Measurements from ENCODE around the gene KRT2. TPM values are rescaled to one million over a fixed set of nuclear protein-coding genes. Genes with fewer than 3 reads are reported as not detected.
A peak's percentile ranks its signal among the peaks of the same experiment; 100 is the strongest.

Gene KRT2
- total RNA-seq, 2 experiments from 2014 or later = 0.10 TPM; not detected in 1

DNA sequence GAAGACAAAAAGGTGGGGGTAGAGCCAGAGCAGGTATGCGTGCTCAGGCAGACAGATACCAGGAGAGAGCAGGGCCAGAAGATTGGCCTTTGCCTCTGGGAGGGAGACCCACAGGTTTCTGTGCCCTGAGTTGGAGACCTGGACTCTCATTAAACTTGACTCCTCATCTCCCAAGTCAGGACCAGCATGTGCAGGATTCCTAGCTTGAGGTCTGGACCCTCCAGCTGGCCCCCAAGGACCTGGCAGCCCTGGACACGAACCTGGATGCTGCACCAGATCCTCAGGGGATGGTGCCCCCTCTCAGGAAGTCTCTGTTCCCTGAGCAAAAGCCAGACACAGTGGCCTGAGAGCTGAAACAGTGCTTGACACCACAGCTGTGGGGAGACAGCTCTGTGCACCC is 23.2 kb downstream of the KRT2 start:
- Mint-ChIP-seq H3K36me3 (ENCODE audit: low read depth) (peaks cover 2% of the 10 kb centered on the region), H3K27me3 (ENCODE audit: low read depth) (peaks cover 8% of the 10 kb centered on the region), H3K9me3 (ENCODE audit: insufficient read depth) (peaks cover 4% of the 10 kb centered on the region), H3K4me1 (ENCODE audit: low read depth) (peaks cover 54% of the 10 kb centered on the region), H3K27ac (no peak overlapping the region), H3K4me3 (no peak overlapping the region)
- ATAC-seq (no peak), DNase-seq (no peak)
- CTCF ChIA-PET = interaction anchor here (1.1 kb wide), 1 partner anchor 40 kb away, joined by 3 read pairs; no protein-coding TSS in a partner anchor
- POLR2A ChIA-PET = no interaction called here

DNA sequence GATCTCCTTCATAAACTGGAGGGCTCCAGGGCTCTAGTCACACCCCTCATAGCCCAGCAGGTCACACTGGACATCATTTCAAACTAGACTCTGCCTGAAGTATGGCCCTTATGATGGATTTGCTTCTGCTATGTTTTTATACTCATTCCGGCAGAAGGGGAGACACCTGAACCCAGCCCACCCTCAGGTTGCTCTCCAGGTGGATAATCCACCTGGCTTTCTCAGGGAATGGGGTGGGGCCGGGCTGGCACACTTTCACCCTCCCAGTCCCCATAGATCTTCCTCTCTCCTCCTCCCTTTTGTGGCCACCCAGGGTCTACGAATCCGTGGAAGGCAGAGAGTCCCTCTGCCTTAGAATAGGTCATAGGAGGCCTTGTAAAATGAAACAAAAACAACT is 23.9 kb downstream of the KRT2 start:
- peaks cover 8% of the 10 kb centered on the region for H3K27me3 Mint-ChIP-seq (ENCODE audit: low read depth)
- POLR2A ChIA-PET = no interaction called here
- H3K36me3 Mint-ChIP-seq (ENCODE audit: low read depth) = peaks cover under 1% of the 10 kb centered on the region
- peaks cover 47% of the 10 kb centered on the region for H3K4me1 Mint-ChIP-seq (ENCODE audit: low read depth)
- no peak overlapping the region for H3K27ac Mint-ChIP-seq
- DNase-seq (no peak), ATAC-seq (no peak)
- H3K4me3 Mint-ChIP-seq = no peak overlapping the region
- H3K9me3 Mint-ChIP-seq (ENCODE audit: insufficient read depth) = peaks cover 8% of the 10 kb centered on the region
- CTCF ChIA-PET = no interaction called here

- no peak overlapping the region for H3K27ac Mint-ChIP-seq
- peaks cover 13% of the 10 kb centered on the region for H3K9me3 Mint-ChIP-seq (ENCODE audit: insufficient read depth)
- H3K4me3 Mint-ChIP-seq = no peak overlapping the region
- ChIA-PET POLR2A (no interaction called here), CTCF (interaction anchor here (1.8 kb wide), 1 partner anchor 17 kb away, joined by 7 read pairs; no protein-coding TSS in a partner anchor)
- H3K36me3 Mint-ChIP-seq (ENCODE audit: low read depth) = no peaks in the 10 kb centered on the region
- peaks cover 41% of the 10 kb centered on the region for H3K4me1 Mint-ChIP-seq (ENCODE audit: low read depth)
- DNase-seq (no peak), ATAC-seq (no peak)
- peaks cover 8% of the 10 kb centered on the region for H3K27me3 Mint-ChIP-seq (ENCODE audit: low read depth)
These were observed 24.5 kb downstream of the KRT2 start for GRCh38 chr12:52627395-52628110.

DNA sequence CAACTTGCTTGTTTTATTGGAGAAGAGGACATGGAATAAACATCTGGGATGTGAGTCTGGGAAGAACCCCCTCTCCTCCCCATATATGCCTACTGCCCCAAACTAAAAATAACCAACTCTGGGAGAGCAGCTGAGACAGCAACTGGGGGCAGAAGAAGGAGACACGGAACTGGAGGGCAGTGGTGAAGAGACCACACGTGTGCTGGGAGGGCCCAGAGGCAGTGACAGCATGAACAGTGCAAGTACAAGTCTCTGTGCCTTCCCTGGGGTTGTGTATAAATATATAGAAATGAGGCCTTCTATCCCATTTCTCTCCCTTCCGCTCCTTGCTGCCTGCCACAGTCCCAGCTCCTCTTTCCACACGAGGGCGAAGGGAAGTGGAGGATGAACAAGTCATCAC is 29.7 kb downstream of the KRT2 start:
- Mint-ChIP-seq H3K9me3 (ENCODE audit: insufficient read depth) (peaks cover 14% of the 10 kb centered on the region), H3K36me3 (ENCODE audit: low read depth) (no peaks in the 10 kb centered on the region), H3K27me3 (ENCODE audit: low read depth) (peaks cover 8% of the 10 kb centered on the region), H3K27ac (no peak overlapping the region), H3K4me3 (no peak overlapping the region), H3K4me1 (ENCODE audit: low read depth) (peaks cover 6% of the 10 kb centered on the region)
- ChIA-PET POLR2A (no interaction called here), CTCF (no interaction called here)
- ATAC-seq (no peak), DNase-seq (no peak)

- POLR2A ChIA-PET = interaction anchor here (0.6 to 0.8 kb wide), 2 partner anchors 27 to 30 kb away, joined by 3 read pairs; no protein-coding TSS in a partner anchor
- ATAC-seq (no peak), DNase-seq (no peak)
- CTCF ChIA-PET = interaction anchor here (0.6 to 1.1 kb wide), 3 partner anchors 8 to 55 kb away, joined by 3 to 4 read pairs (median 3); no protein-coding TSS in a partner anchor
- Mint-ChIP-seq H3K36me3 (ENCODE audit: low read depth) (no peaks in the 10 kb centered on the region), H3K27me3 (ENCODE audit: low read depth) (peaks cover 3% of the 10 kb centered on the region), H3K27ac (no peak overlapping the region), H3K4me3 (no peak overlapping the region), H3K4me1 (ENCODE audit: low read depth) (peaks cover 27% of the 10 kb centered on the region), H3K9me3 (ENCODE audit: insufficient read depth) (peaks cover 10% of the 10 kb centered on the region)
These were observed 33.1 kb downstream of the KRT2 start for GRCh38 chr12:52618866-52619265.

DNA sequence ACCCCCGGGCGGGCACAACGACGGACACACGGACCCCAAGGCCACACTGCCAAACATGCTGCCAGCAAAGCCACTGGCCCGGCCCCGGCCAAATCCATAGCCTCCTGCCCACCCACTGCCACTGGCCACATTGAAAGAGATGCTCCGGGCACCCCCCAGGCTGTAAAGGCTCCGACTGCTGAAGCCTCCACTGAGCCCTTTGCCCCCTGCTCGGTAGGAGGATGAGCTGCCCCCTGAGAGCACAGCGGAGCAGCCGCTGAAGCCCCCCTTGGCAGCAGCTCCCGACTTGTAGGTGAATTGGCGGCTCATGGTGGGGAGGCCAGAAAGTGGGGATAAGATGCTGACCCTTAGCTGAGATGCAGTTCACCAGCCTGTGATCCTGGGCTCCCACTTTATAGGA is 33.8 kb downstream of the KRT2 start, which contains the start of gene KRT73:
TSS of gene KRT73 (minus strand) at position 344 of the 400 bp plus-strand sequence. CDS start at position 309, 35 bp downstream.
- POLR2A ChIA-PET = no interaction called here
- peaks cover 7% of the 10 kb centered on the region for H3K9me3 Mint-ChIP-seq (ENCODE audit: insufficient read depth)

DNA sequence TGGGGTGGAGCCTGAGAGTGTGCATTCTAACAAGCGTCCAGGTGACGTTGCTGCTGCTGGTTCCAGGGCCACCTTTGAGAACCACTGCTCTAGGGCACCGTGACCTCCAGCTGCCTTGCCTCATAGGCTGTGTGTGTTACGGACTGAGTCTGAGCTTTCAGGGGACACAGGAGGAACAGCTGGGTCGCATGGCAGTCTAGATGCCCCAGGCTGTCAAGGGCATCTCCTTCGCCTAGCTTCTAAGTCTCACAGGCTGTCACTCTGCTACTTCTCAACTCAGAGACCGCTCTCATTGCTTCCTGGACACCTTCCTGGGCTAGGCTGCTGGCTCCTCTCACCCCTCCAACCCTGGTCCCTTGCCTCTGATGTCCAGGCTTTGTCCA is 34.6 kb downstream of the KRT2 start:
- POLR2A ChIA-PET = no interaction called here
- peaks cover 39% of the 10 kb centered on the region for H3K4me1 Mint-ChIP-seq (ENCODE audit: low read depth)
- no peaks in the 10 kb centered on the region for H3K36me3 Mint-ChIP-seq (ENCODE audit: low read depth)

More for the DNA sequence above, 33.8 kb downstream of the KRT2 start, which contains the start of gene KRT73:
- H3K36me3 Mint-ChIP-seq (ENCODE audit: low read depth) = no peaks in the 10 kb centered on the region
- no peak within 1 kb of the TSS for H3K4me3 Mint-ChIP-seq
- peaks cover 31% of the 10 kb centered on the region for H3K4me1 Mint-ChIP-seq (ENCODE audit: low read depth)
- CTCF ChIA-PET = no interaction called here
- no peak within 1 kb of the TSS for H3K27ac Mint-ChIP-seq
- ATAC-seq (no peak), DNase-seq (peak; percentile 5)
- H3K27me3 Mint-ChIP-seq (ENCODE audit: low read depth) = peaks cover 3% of the 10 kb centered on the region

GRCh38 chr12:52616680-52617402 is 35.2 kb downstream of the KRT2 start:
- no peaks in the 10 kb centered on the region for H3K9me3 Mint-ChIP-seq (ENCODE audit: insufficient read depth)
- H3K27me3 Mint-ChIP-seq (ENCODE audit: low read depth) = peaks cover 3% of the 10 kb centered on the region
- H3K4me3 Mint-ChIP-seq = no peak overlapping the region
- DNase-seq (peak; percentile 7), ATAC-seq (no peak)
- H3K27ac Mint-ChIP-seq = peak overlapping the region; percentile 60
- peaks cover 41% of the 10 kb centered on the region for H3K4me1 Mint-ChIP-seq (ENCODE audit: low read depth)
- H3K36me3 Mint-ChIP-seq (ENCODE audit: low read depth) = no peaks in the 10 kb centered on the region
- ChIA-PET CTCF (interaction anchor here (0.9 to 1.8 kb wide), 2 partner anchors 28 to 31 kb away, joined by 3 to 5 read pairs; no protein-coding TSS in a partner anchor), POLR2A (no interaction called here)

More for the DNA sequence above, 34.6 kb downstream of the KRT2 start:
- Mint-ChIP-seq H3K4me3 (no peak overlapping the region), H3K9me3 (ENCODE audit: insufficient read depth) (no peaks in the 10 kb centered on the region), H3K27me3 (ENCODE audit: low read depth) (peaks cover 3% of the 10 kb centered on the region), H3K27ac (no peak overlapping the region)
- ATAC-seq (no peak), DNase-seq (peak; percentile 9)
- CTCF ChIA-PET = interaction anchor here (0.9 to 1.8 kb wide), 2 partner anchors 28 to 32 kb away, joined by 3 to 5 read pairs; no protein-coding TSS in a partner anchor

- no peaks in the 10 kb centered on the region for H3K9me3 Mint-ChIP-seq (ENCODE audit: insufficient read depth)
- no peaks in the 10 kb centered on the region for H3K36me3 Mint-ChIP-seq (ENCODE audit: low read depth)
- ChIA-PET CTCF (interaction anchor here (0.8 to 1.2 kb wide), 2 partner anchors 19 to 30 kb away, joined by 3 to 4 read pairs; no protein-coding TSS in a partner anchor), POLR2A (no interaction called here)
- DNase-seq (peak; percentile 12), ATAC-seq (no peak)
- H3K27ac Mint-ChIP-seq = peak overlapping the region; percentile 19
- peaks cover 50% of the 10 kb centered on the region for H3K4me1 Mint-ChIP-seq (ENCODE audit: low read depth)
- H3K4me3 Mint-ChIP-seq = no peak overlapping the region
- peaks cover 3% of the 10 kb centered on the region for H3K27me3 Mint-ChIP-seq (ENCODE audit: low read depth)
These were observed 36.1 kb downstream of the KRT2 start for GRCh38 chr12:52615912-52616311.

DNA sequence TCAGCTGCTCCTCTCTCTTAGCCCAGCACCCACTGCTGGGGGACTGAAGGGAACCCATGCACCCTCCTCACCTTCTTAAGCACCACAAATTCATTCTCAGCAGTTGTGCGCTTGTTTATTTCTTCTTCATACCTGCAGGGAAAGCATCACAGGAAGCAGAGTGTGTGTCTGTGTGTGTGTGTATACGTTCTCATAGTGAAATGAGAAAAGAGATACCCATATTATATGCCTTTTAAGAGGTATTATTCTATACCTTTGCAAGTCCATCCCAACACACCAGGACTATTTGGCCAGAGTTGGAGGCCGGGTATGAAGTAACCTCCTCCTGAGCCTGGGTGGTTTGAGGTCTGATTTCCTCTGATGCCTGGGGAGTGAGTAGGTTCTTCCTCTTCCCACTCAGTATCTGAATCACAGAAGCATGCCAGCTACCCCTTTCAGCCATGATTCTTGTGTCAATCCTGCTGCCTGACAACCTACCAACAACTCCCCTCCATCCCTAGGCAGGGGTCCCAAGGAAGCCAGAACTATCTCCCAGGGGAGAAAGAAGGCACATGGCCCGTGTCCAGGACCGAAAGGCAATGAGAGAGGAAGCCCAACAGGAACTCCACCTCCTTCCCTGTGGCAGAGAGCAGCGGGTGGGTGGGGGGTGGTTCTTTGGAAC is 36.7 kb downstream of the KRT2 start:
- Mint-ChIP-seq H3K9me3 (ENCODE audit: insufficient read depth) (no peaks in the 10 kb centered on the region), H3K4me1 (ENCODE audit: low read depth) (peaks cover 56% of the 10 kb centered on the region), H3K4me3 (peak overlapping the region; percentile 16), H3K27ac (peak overlapping the region; percentile 19), H3K27me3 (ENCODE audit: low read depth) (peaks cover 3% of the 10 kb centered on the region), H3K36me3 (ENCODE audit: low read depth) (no peaks in the 10 kb centered on the region)
- ATAC-seq (peak; percentile 59), DNase-seq (peak; percentile 20)
- CTCF ChIA-PET = interaction anchor here (0.8 to 1.2 kb wide), 2 partner anchors 18 to 30 kb away, joined by 3 to 4 read pairs; no protein-coding TSS in a partner anchor
- POLR2A ChIA-PET = no interaction called here

DNA sequence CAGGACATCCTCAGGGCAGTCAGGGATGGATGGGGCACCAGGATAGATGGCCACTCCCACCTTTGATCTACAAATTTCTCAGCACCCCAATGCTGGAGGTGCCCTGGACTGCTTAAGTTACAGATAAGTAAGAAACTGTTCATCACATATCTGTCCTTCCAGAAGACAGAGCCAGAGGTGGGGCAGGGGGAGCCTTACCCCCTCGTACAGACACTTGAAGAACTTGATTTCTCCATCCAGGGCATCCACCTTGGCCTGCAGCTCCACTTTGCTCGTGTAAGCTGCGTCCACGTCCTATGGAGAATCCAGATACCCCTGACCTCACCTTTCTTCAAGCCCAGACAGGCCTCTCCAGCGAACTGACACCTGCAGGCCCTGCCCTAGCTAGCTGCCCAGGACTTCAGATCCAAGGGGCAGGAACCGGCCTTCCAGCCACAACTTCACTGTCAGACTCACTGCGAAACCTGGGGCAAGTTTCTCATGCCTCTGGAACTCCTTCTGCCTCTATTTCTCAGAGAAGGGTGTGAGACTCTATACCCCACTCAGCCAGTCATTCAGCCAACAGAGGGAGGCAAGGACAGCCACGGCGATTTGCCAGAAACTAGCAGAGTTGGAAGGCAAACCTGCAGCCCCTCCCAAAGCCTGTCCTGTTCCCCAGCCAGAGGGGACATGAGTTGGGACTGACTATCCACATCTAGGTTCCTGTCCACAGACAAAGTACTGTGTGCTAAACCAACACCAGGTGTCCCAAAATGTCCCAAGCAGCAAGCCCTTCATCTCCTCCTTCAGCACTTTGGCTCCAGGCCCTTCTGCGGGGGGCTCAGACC is 37.4 kb downstream of the KRT2 start:
- Mint-ChIP-seq H3K27me3 (ENCODE audit: low read depth) (peaks cover 3% of the 10 kb centered on the region), H3K4me1 (ENCODE audit: low read depth) (peaks cover 61% of the 10 kb centered on the region), H3K9me3 (ENCODE audit: insufficient read depth) (no peaks in the 10 kb centered on the region), H3K27ac (peak overlapping the region; percentile 19), H3K4me3 (no peak overlapping the region), H3K36me3 (ENCODE audit: low read depth) (no peaks in the 10 kb centered on the region)
- CTCF ChIA-PET = interaction anchor here (0.8 to 1.2 kb wide), 2 partner anchors 17 to 29 kb away, joined by 3 to 4 read pairs; no protein-coding TSS in a partner anchor
- ATAC-seq (no peak), DNase-seq (peak; percentile 20)
- POLR2A ChIA-PET = no interaction called here

All from activated CD8-positive, alpha-beta T cell treated with anti-CD3 and anti-CD28 coated beads, Interleukin-2, amount 10 ng/mL, durations not matched to agents 7 days and 5 days (primary cell).